Measurements from ENCODE around the gene TOMM40L.

Gene TOMM40L

GRCh38 chr1:161192476-161193465 is 33.1 kb upstream of the TOMM40L start:
- no peak overlapping the region for H3K27ac ChIP-seq
- TF ChIP-seq CTCF (conservative IDR thresholded peaks at IDR 0.05): peak; percentile 92

GRCh38 chr1:161193561-161194235 is 32.2 kb upstream of the TOMM40L start:
- no peak overlapping the region for H3K27ac ChIP-seq
- no peak for TF ChIP-seq CTCF (conservative IDR thresholded peaks at IDR 0.05)

- no peak overlapping the region for H3K27ac ChIP-seq
- no peak for TF ChIP-seq CTCF (conservative IDR thresholded peaks at IDR 0.05)
These were observed 30.7 kb upstream of the TOMM40L start for GRCh38 chr1:161195171-161195570.

- H3K27ac ChIP-seq: no peak overlapping the region
- TF ChIP-seq CTCF (conservative IDR thresholded peaks at IDR 0.05): no peak
These were observed 29.7 kb upstream of the TOMM40L start for GRCh38 chr1:161196111-161196510.

GRCh38 chr1:161196521-161197451 is 29.1 kb upstream of the TOMM40L start:
- TF ChIP-seq CTCF (conservative IDR thresholded peaks at IDR 0.05): no peak
- no peak overlapping the region for H3K27ac ChIP-seq

GRCh38 chr1:161197560-161198193 is 28.2 kb upstream of the TOMM40L start:
- H3K27ac ChIP-seq: no peak overlapping the region
- TF ChIP-seq CTCF (conservative IDR thresholded peaks at IDR 0.05): no peak
